BJ (cell line): ENCODE results near the gene TNRC6B. TPM values are rescaled to one million over a fixed set of nuclear protein-coding genes. Genes with fewer than 3 reads are reported as not detected.

Source experiments
- CTCF ChIA-PET: fragments of 350-600 bp; formaldehyde crosslinking; extraction: SDS; loops from one replicate; lab custom pipeline; 2021; ENCODE audit warnings: antibody characterized with exemption, inconsistent platforms; lab: Yijun Ruan, JAX
- POLR2A ChIA-PET: fragments of 300-600 bp; sonication (Branson Sonifier 250); formaldehyde crosslinking; extraction: SDS; loops from one replicate; lab custom pipeline; 2021; ENCODE audit warnings: antibody characterized with exemption; lab: Charles Lee
- DNase-seq: peaks from one replicate; pipeline ENCODE4 v3.0.0-alpha.2; 2011; ENCODE audit warnings: low read depth
- H3K27me3 ChIP-seq: 2 replicates; pipeline ENCODE4 v1.6.0; 2011; ENCODE audit warnings: low read length; ENCODE audit not compliant: control insufficient read depth, insufficient read depth
- H3K36me3 ChIP-seq: 2 replicates; pipeline ENCODE4 v1.5.1; 2011; ENCODE audit warnings: low read length; ENCODE audit not compliant: control insufficient read depth, insufficient read depth
- H3K4me3 ChIP-seq: 2 replicates; pipeline ENCODE4 v1.5.1; 2011; ENCODE audit warnings: low read depth, mild to moderate bottlenecking, control low read depth, low read length
- CTCF ChIP-seq: IDR thresholded peaks from 2 replicates; pipeline ENCODE4 v1.5.1; 2011; ENCODE audit warnings: low read depth, mild to moderate bottlenecking, control low read depth, inconsistent platforms, low read length, moderate library complexity; ENCODE audit not compliant: insufficient read depth
- polyA plus RNA-seq: library from polyadenylated mRNA; depleted of rRNA; stranded (reverse); fragments of >200 nt; gene quantifications from 2 replicates; pipeline ENCODE4 v1.2.3, GENCODE V29; 2011

Gene TNRC6B
- polyA plus RNA-seq, 1 experiment = 8.0 TPM

- no peak overlapping the region for H3K4me3 ChIP-seq
- ChIA-PET CTCF (no interaction called here), POLR2A (no interaction called here)
- no peaks in the 10 kb centered on the region for H3K27me3 ChIP-seq
- no peak for DNase-seq
- H3K36me3 ChIP-seq = peaks cover 9% of the 10 kb centered on the region
- no peak for TF ChIP-seq CTCF
These were observed 99.5 kb downstream of the TNRC6B start for GRCh38 chr22:40276996-40277823.

- H3K27me3 ChIP-seq = no peaks in the 10 kb centered on the region
- H3K4me3 ChIP-seq = no peak overlapping the region
- no peak for DNase-seq
- H3K36me3 ChIP-seq = peaks cover 7% of the 10 kb centered on the region
- POLR2A ChIA-PET = no interaction called here
- TF ChIP-seq CTCF = no peak
- CTCF ChIA-PET = no interaction called here
These were observed 101.3 kb downstream of the TNRC6B start for GRCh38 chr22:40279017-40279416.

GRCh38 chr22:40281717-40282116 lies 104.0 kb downstream of the TNRC6B start:
- CTCF ChIA-PET = interaction anchor here (0.6 kb wide), 2 partner anchors 24 to 628 kb away, joined by 3 read pairs; no protein-coding TSS in a partner anchor
- H3K36me3 ChIP-seq = peaks cover 10% of the 10 kb centered on the region
- POLR2A ChIA-PET = no interaction called here
- H3K27me3 ChIP-seq = no peaks in the 10 kb centered on the region
- no peak for TF ChIP-seq CTCF
- DNase-seq = no peak
- no peak overlapping the region for H3K4me3 ChIP-seq

- H3K27me3 ChIP-seq = no peaks in the 10 kb centered on the region
- ChIA-PET POLR2A (no interaction called here), CTCF (no interaction called here)
- H3K36me3 ChIP-seq = peaks cover 15% of the 10 kb centered on the region
- DNase-seq = no peak
- TF ChIP-seq CTCF = no peak
- H3K4me3 ChIP-seq = no peak overlapping the region
These were observed 107.8 kb downstream of the TNRC6B start for GRCh38 chr22:40285513-40285912.

GRCh38 chr22:40289991-40290459 lies 112.3 kb downstream of the TNRC6B start:
- POLR2A ChIA-PET = no interaction called here
- no peak for DNase-seq
- CTCF ChIA-PET = interaction anchor here (0.6 kb wide), 1 partner anchor 40 kb away, joined by 3 read pairs; no protein-coding TSS in a partner anchor

More at GRCh38 chr22:40289991-40290459, 112.3 kb downstream of the TNRC6B start:
- H3K4me3 ChIP-seq = no peak overlapping the region
- no peak for TF ChIP-seq CTCF
- peaks cover 16% of the 10 kb centered on the region for H3K36me3 ChIP-seq
- H3K27me3 ChIP-seq = no peaks in the 10 kb centered on the region
